Testis (tissue), 2 donors: ENCODE measurements around the gene MRPL53.

Source experiments
- POLR2A ChIP-seq: fragments of 450-650 bp; IDR thresholded peaks from one replicate; pipeline ENCODE4 v1.6.1; 2017; ENCODE audit warnings: antibody characterized with exemption, mild to moderate bottlenecking, moderate library complexity
- TF ChIP-seq, protein P1 (sequence below), 3 experiments: fragments of 450-650 bp in 2 of 3; fragments of 200-600 bp in 1 of 3; sonication (generic) in 1 of 3; IDR thresholded peaks; one replicate each; pipeline ENCODE4 v1.5.1; 2016 to 2019; ENCODE audit warnings: antibody characterized with exemption in 3 of 3, mild to moderate bottlenecking in 2 of 3, moderate library complexity in 1 of 3

DNA sequence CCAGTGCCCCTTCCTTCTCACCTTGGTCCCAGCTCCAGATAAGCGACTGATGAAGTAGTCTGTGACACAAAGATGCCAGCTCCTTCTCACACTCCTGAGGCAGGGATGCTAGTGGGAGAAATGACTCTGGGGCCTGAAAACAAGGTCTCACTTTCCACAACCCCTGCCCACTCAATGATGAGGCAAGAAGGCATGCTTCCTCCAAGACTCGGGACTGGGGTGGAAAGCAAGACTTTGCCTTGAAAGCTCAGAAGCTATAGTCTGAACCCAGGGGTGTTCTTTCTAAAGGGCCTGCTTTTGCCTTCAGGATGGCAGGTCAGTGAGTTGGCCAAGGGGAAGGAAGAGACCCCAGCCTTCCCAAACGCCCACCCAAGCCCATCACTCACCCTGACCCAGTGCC, 9.0 kb upstream of the MRPL53 start:
- TF ChIP-seq, protein P1, sequence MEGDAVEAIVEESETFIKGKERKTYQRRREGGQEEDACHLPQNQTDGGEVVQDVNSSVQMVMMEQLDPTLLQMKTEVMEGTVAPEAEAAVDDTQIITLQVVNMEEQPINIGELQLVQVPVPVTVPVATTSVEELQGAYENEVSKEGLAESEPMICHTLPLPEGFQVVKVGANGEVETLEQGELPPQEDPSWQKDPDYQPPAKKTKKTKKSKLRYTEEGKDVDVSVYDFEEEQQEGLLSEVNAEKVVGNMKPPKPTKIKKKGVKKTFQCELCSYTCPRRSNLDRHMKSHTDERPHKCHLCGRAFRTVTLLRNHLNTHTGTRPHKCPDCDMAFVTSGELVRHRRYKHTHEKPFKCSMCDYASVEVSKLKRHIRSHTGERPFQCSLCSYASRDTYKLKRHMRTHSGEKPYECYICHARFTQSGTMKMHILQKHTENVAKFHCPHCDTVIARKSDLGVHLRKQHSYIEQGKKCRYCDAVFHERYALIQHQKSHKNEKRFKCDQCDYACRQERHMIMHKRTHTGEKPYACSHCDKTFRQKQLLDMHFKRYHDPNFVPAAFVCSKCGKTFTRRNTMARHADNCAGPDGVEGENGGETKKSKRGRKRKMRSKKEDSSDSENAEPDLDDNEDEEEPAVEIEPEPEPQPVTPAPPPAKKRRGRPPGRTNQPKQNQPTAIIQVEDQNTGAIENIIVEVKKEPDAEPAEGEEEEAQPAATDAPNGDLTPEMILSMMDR (IDR thresholded peaks at IDR 0.05), result no peak
- no peak for TF ChIP-seq POLR2A
